K562 (cell line): ENCODE results near the gene PLD5. TPM values are rescaled to one million over a fixed set of nuclear protein-coding genes. Genes with fewer than 3 reads are reported as not detected.

Experiments used
- ID3 ChIP-seq, 2 experiments: fragments of 250-450 bp in 1 of 2; fragments of 450-650 bp in 1 of 2; sonication (Bioruptor Pico) in 1 of 2; IDR thresholded peaks; 2 replicates each; pipeline versions ENCODE4 v1.6.1 to v1.8.0; 2016 to 2021; ENCODE audit warnings: mild to moderate bottlenecking in 2 of 2, moderate library complexity in 2 of 2, missing compliant biosample characterization in 1 of 2, missing genetic modification characterization in 1 of 2
- MGA ChIP-seq: fragments of 450-650 bp; IDR thresholded peaks from 2 replicates; pipeline ENCODE4 v1.6.1; 2016; ENCODE audit warnings: mild to moderate bottlenecking, moderate library complexity
- TCF7 ChIP-seq: sonication (generic); IDR thresholded peaks from 2 replicates; pipeline ENCODE4 v1.6.1; 2016; ENCODE audit warnings: antibody characterized with exemption, borderline replicate concordance
- YBX1 ChIP-seq: fragments of 450-650 bp; IDR thresholded peaks from 2 replicates; pipeline ENCODE4 v1.7.1; 2016; ENCODE audit warnings: mild to moderate bottlenecking
- polyA plus RNA-seq, 8 experiments: library from polyadenylated mRNA; depleted of rRNA in 4 of 8; stranded (reverse) in 5 of 8; unstranded in 3 of 8; fragments of >200 nt; fragmentation: Nextera tagmentation in 2 of 8; fragmentation: Illumina TruSeq in 1 of 8; extraction: Ambion mirVana in 2 of 8; extraction: Trizol in 1 of 8; gene quantifications; 2 replicates each; pipeline versions ENCODE4 v1.2.1 to v1.2.3, GENCODE V29; 2011 to 2014; ENCODE audit warnings: inconsistent platforms in 1 of 8, missing spikeins in 1 of 8
- total RNA-seq, 7 experiments: library from RNA; depleted of rRNA in 6 of 7; stranded (reverse); fragments of >200 nt in 6 of 7; fragmentation: Illumina TruSeq in 2 of 7; extraction: Trizol in 2 of 7; gene quantifications; 2 replicates each; pipeline versions ENCODE4 v1.2.1 to v1.2.3, GENCODE V29; 2011 to 2021; ENCODE audit warnings: low replicate concordance in 1 of 7

Gene PLD5
- total and polyA plus RNA-seq, 9 of the 15 experiments (the other 6 are each of a cell fraction or from before 2014, with no cell fraction given) = not detected

- no peak for TF ChIP-seq MGA
- TF ChIP-seq ID3 (CRISPR knock-in tag; IDR thresholded peaks at IDR 0.05) = no peak
- no peak for TF ChIP-seq ID3 (tag; IDR thresholded peaks at IDR 0.05)
- TF ChIP-seq YBX1 = no peak
- no peak for TF ChIP-seq TCF7
- TF ChIP-seq, all 486 proteins: peak for 0
These were observed 17.8 kb upstream of the PLD5 start (continued) for GRCh38 chr1:242542271-242542670.
